ENCODE data around the gene CTBS.

DNA sequence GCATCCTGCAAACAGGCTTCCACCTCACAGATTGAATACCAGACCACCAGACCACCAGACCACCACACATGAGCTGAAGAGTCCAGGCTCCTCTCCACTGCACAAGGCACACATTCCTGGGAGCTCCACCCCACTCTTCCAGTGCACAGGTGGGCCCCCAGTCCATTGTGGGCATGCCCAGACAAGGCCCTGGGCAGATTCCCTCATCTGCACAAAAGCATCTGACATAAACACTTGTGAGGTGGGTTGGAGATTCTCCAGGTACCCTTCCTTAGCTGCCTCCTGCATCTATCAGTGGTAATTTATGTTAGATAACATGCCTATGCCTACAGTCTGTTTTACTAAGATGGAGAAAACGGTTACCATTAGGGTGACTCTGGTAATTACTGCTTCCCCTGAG, 11.6 kb upstream of the CTBS start:
- TF ChIP-seq, protein P1, sequence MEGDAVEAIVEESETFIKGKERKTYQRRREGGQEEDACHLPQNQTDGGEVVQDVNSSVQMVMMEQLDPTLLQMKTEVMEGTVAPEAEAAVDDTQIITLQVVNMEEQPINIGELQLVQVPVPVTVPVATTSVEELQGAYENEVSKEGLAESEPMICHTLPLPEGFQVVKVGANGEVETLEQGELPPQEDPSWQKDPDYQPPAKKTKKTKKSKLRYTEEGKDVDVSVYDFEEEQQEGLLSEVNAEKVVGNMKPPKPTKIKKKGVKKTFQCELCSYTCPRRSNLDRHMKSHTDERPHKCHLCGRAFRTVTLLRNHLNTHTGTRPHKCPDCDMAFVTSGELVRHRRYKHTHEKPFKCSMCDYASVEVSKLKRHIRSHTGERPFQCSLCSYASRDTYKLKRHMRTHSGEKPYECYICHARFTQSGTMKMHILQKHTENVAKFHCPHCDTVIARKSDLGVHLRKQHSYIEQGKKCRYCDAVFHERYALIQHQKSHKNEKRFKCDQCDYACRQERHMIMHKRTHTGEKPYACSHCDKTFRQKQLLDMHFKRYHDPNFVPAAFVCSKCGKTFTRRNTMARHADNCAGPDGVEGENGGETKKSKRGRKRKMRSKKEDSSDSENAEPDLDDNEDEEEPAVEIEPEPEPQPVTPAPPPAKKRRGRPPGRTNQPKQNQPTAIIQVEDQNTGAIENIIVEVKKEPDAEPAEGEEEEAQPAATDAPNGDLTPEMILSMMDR (IDR thresholded peaks at IDR 0.05; ENCODE audit: low read length), result no peak
- no peak for TF ChIP-seq EZH2 (optimal IDR thresholded peaks at IDR 0.05; ENCODE audit: low read depth, low read length)

All from MM.1S (cell line).